BLaER1 (cell line): ENCODE data around the gene EIF1.

Experiments
- H3K27ac ChIP-seq: shearing (Covaris generic); formaldehyde crosslinking; 2 replicates; pipeline ENCODE4 v1.8.1; 2022
- H3K27me3 ChIP-seq: shearing (Covaris generic); formaldehyde crosslinking; 2 replicates; pipeline ENCODE4 v1.8.1; 2022
- H3K36me3 ChIP-seq: shearing (Covaris generic); formaldehyde crosslinking; 2 replicates; pipeline ENCODE4 v1.8.1; 2022
- H3K4me1 ChIP-seq: shearing (Covaris generic); formaldehyde crosslinking; 2 replicates; pipeline ENCODE4 v1.8.1; 2022
- H3K4me2 ChIP-seq: shearing (Covaris generic); formaldehyde crosslinking; 2 replicates; pipeline ENCODE4 v1.8.1; 2022
- H3K4me3 ChIP-seq: shearing (Covaris generic); formaldehyde crosslinking; 2 replicates; pipeline ENCODE4 v1.8.1; 2022
- H3K9ac ChIP-seq: shearing (Covaris generic); formaldehyde crosslinking; 2 replicates; pipeline ENCODE4 v1.8.1; 2022
- H3K9me3 ChIP-seq: shearing (Covaris generic); formaldehyde crosslinking; 2 replicates; pipeline ENCODE4 v1.8.1; 2022
- H4K20me1 ChIP-seq: shearing (Covaris generic); formaldehyde crosslinking; 2 replicates; pipeline ENCODE4 v1.8.1; 2022
- Cebpa-rat ChIP-seq: shearing (Covaris generic); IDR thresholded peaks from 2 replicates; pipeline ENCODE4 v1.8.1; 2022

EIF1 gene

GRCh38 chr17:41656249-41657023, 32.2 kb upstream of the EIF1 start:
- no peaks in the 10 kb centered on the region for H3K27me3 ChIP-seq
- H3K9me3 ChIP-seq = no peaks in the 10 kb centered on the region
- no peak for TF ChIP-seq Cebpa-rat
- peaks cover 16% of the 10 kb centered on the region for H3K4me1 ChIP-seq
- no peaks in the 10 kb centered on the region for H3K36me3 ChIP-seq
- H3K9ac ChIP-seq = no peak overlapping the region
- no peak overlapping the region for H3K27ac ChIP-seq
- H3K4me3 ChIP-seq = no peak overlapping the region
- H4K20me1 ChIP-seq = no peaks in the 10 kb centered on the region
- peak overlapping the region; percentile 71 for H3K4me2 ChIP-seq

GRCh38 chr17:41657176-41657754, 31.4 kb upstream of the EIF1 start:
- no peak overlapping the region for H3K27ac ChIP-seq
- peaks cover 16% of the 10 kb centered on the region for H3K4me1 ChIP-seq
- no peaks in the 10 kb centered on the region for H3K36me3 ChIP-seq
- TF ChIP-seq Cebpa-rat = no peak
- H3K4me3 ChIP-seq = no peak overlapping the region
- H3K4me2 ChIP-seq = peak overlapping the region; percentile 71
- peak overlapping the region; percentile 18; the same call in 1 of the 2 replicates for H3K9ac ChIP-seq
- H4K20me1 ChIP-seq = no peaks in the 10 kb centered on the region
- H3K27me3 ChIP-seq = no peaks in the 10 kb centered on the region
- H3K9me3 ChIP-seq = no peaks in the 10 kb centered on the region

DNA sequence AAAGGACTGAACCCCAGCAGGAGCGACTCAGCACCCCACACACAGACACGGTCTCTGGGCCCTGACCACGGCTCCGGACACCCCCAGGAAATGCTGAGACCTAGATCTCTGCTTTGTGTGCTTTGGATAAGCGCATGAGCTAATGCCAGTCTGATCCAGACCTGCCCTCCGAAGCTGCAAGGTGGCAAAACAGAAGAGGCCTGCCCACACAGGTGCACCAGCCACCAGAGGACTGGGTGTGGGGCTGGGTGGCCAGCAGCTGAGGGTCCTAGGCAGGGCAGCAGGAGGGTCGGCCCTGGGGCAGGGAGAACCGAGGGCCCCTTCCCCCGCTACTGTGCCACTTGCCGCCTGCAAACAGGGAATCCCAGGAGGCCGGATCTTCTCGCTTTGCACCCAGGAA, 30.7 kb upstream of the EIF1 start:
- Histone ChIP-seq H3K9me3 (no peaks in the 10 kb centered on the region), H4K20me1 (no peaks in the 10 kb centered on the region), H3K4me2 (peak overlapping the region; percentile 71), H3K27me3 (no peaks in the 10 kb centered on the region), H3K27ac (no peak overlapping the region), H3K4me1 (peaks cover 18% of the 10 kb centered on the region), H3K4me3 (no peak overlapping the region), H3K9ac (peak overlapping the region; percentile 18; the same call in 1 of the 2 replicates), H3K36me3 (no peaks in the 10 kb centered on the region)
- TF ChIP-seq Cebpa-rat = no peak

- Histone ChIP-seq H3K9me3 (no peaks in the 10 kb centered on the region), H3K36me3 (no peaks in the 10 kb centered on the region), H3K27ac (peak overlapping the region; percentile 13; the same call in 1 of the 2 replicates), H3K4me3 (no peak overlapping the region), H3K4me2 (no peak overlapping the region), H3K9ac (no peak overlapping the region), H3K4me1 (peaks cover 24% of the 10 kb centered on the region), H4K20me1 (no peaks in the 10 kb centered on the region), H3K27me3 (no peaks in the 10 kb centered on the region)
- no peak for TF ChIP-seq Cebpa-rat
These were observed 29.8 kb upstream of the EIF1 start for GRCh38 chr17:41658846-41659245.

DNA sequence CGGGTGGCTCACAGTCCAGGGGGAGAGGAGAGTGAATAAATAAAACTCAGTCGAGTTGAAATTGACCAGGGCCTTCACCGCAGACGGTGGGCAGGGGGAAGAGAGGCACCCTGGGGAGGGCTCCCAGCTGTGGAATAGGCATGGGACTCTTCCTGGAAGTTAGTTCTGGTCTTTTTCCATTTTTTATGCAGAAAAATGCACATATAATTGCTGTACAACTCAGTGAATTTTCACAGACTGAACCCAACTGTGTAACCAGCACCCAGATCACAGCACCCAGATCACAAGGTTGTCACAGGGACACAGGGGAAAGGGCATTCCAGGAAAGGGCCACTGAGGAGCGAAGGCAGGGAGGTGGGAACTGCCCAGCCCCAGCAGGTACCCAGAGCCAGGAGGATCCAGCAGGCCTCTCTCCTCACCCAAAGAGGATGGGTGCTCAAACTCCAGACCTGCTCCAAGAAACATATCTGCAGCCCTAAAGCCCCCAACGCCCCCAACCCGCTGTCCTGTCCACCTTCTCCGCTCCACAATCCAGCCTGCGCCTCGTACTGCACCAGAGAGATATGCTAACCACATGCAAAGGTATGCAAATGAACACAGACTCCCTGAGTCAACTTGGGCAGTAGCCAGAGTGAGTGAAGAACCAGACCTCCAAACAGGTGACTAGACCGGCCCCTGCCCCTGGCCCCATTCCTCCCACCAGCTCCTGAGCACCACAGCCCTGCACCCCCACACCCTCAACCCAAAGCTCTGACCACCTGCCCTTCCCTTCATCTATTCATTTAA, 29.1 kb upstream of the EIF1 start:
- no peak for TF ChIP-seq Cebpa-rat
- Histone ChIP-seq H3K4me2 (no peak overlapping the region), H3K27me3 (no peaks in the 10 kb centered on the region), H3K27ac (no peak overlapping the region), H3K36me3 (no peaks in the 10 kb centered on the region), H3K4me3 (no peak overlapping the region), H3K9ac (no peak overlapping the region), H4K20me1 (no peaks in the 10 kb centered on the region), H3K9me3 (no peaks in the 10 kb centered on the region), H3K4me1 (peaks cover 24% of the 10 kb centered on the region)

DNA sequence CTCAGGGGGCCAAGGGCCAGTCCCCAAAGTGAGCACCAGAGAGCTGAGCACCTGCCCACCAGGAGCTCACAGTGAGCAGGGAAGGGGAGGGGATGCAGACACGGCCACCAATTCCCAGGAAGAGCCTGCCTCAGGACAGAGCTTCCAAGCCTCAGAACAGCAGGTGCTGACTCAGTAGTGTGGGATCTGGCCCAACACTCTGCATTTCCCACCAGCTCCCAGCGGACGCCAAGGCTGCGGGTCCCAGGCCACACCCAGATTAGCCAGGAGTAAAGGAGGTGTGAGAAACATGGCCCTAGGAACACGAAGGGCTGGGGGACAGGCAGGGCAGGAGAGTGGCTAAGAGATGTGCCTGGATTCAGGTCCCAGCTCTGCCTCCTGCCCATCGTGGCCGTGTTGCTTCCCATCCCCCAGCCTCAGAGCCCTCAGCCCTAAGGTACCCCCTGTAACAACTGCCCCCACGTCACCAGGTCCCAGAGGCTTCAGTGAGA, 28.4 kb upstream of the EIF1 start:
- Histone ChIP-seq H3K27me3 (no peaks in the 10 kb centered on the region), H3K9me3 (no peaks in the 10 kb centered on the region), H3K36me3 (no peaks in the 10 kb centered on the region), H3K27ac (no peak overlapping the region), H3K4me2 (no peak overlapping the region), H3K4me3 (no peak overlapping the region), H3K9ac (no peak overlapping the region), H4K20me1 (no peaks in the 10 kb centered on the region), H3K4me1 (peaks cover 24% of the 10 kb centered on the region)
- no peak for TF ChIP-seq Cebpa-rat

GRCh38 chr17:41663451-41664171, 25.1 kb upstream of the EIF1 start:
- Histone ChIP-seq H3K27ac (no peak overlapping the region), H3K4me2 (no peak overlapping the region), H4K20me1 (no peaks in the 10 kb centered on the region), H3K4me3 (no peak overlapping the region), H3K4me1 (peaks cover 38% of the 10 kb centered on the region), H3K9ac (no peak overlapping the region), H3K27me3 (no peaks in the 10 kb centered on the region), H3K9me3 (no peaks in the 10 kb centered on the region), H3K36me3 (no peaks in the 10 kb centered on the region)
- no peak for TF ChIP-seq Cebpa-rat

GRCh38 chr17:41664172-41664457, 24.6 kb upstream of the EIF1 start:
- Histone ChIP-seq H4K20me1 (no peaks in the 10 kb centered on the region), H3K36me3 (no peaks in the 10 kb centered on the region)

More at GRCh38 chr17:41664172-41664457, 24.6 kb upstream of the EIF1 start:
- H3K9ac ChIP-seq = no peak overlapping the region
- no peak for TF ChIP-seq Cebpa-rat
- H3K27ac ChIP-seq = no peak overlapping the region
- H3K9me3 ChIP-seq = no peaks in the 10 kb centered on the region
- no peaks in the 10 kb centered on the region for H3K27me3 ChIP-seq
- peaks cover 38% of the 10 kb centered on the region for H3K4me1 ChIP-seq
- no peak overlapping the region for H3K4me2 ChIP-seq
- H3K4me3 ChIP-seq = no peak overlapping the region
